ENCODE results near the gene RIPPLY3.

Gene RIPPLY3

DNA sequence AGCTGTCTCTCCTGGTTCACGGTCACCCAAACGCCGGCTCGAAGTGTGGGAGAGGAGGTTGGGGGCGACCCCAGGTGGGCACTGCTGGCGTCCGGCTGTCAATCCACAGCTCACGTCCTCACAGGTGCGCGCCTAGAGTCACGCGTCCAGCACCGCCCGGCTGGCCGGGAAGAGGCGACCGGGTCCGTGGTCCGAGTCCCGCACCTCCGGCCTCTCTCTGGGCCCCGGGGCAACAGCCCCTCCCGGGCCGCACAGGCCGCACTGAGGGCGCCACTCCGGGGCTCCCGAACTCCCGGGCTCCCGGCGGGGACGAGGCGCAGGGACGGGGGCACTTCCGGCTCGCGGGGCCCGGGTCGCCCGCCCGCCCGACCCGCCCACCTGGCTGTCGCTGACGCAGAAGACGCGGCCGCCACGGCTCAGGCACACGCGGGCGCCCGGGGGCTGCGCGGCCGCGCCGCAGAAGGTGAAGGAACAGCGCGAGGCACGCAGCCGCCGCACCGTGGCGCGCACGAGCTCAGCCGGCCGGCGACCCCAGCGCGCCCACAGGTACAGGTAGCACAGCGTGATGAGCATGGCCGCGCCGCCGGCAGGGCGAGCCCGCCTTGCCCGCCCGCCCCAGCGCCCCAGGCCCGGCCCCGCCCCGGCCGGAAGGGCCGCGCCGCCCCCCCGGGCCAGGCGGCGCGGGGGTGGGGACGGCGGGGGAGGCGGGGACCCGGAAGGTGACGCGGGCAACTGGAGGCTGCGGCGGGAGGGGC, 40.3 kb upstream of the RIPPLY3 start, which contains the start of gene HLCS (continued):
- peak; percentile 76 for TF ChIP-seq ZBTB11 (tag by site-specific recombination; conservative IDR thresholded peaks at IDR 0.05; ENCODE audit: low read depth)
- TF ChIP-seq, protein P1, sequence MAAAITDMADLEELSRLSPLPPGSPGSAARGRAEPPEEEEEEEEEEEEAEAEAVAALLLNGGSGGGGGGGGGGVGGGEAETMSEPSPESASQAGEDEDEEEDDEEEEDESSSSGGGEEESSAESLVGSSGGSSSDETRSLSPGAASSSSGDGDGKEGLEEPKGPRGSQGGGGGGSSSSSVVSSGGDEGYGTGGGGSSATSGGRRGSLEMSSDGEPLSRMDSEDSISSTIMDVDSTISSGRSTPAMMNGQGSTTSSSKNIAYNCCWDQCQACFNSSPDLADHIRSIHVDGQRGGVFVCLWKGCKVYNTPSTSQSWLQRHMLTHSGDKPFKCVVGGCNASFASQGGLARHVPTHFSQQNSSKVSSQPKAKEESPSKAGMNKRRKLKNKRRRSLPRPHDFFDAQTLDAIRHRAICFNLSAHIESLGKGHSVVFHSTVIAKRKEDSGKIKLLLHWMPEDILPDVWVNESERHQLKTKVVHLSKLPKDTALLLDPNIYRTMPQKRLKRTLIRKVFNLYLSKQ (tag by site-specific recombination; IDR thresholded peaks at IDR 0.05; ENCODE audit: borderline replicate concordance) = no peak
- TF ChIP-seq ZNF626 (tag by site-specific recombination; IDR thresholded peaks at IDR 0.05) = no peak
- no peak for TF ChIP-seq ZNF521 (tag by site-specific recombination; IDR thresholded peaks at IDR 0.05)
- peak; percentile 60; the same call in 1 of the 2 replicates for TF ChIP-seq KLF16 (tag by site-specific recombination; IDR thresholded peaks at IDR 0.05)
- 0 out of 2 replicates have a peak, but pooled peaks have one; percentile 9 for TF ChIP-seq ZNF394 (tag by site-specific recombination; IDR thresholded peaks at IDR 0.05; ENCODE audit: borderline replicate concordance)
- no peak for TF ChIP-seq ZNF221 (tag by site-specific recombination; IDR thresholded peaks at IDR 0.05; ENCODE audit: borderline replicate concordance)
- peak; percentile 24 for TF ChIP-seq INSM2 (tag by site-specific recombination; IDR thresholded peaks at IDR 0.05)
- TF ChIP-seq ZNF133 (tag by site-specific recombination; IDR thresholded peaks at IDR 0.05) = no peak
- TF ChIP-seq ZNF776 (tag by site-specific recombination; IDR thresholded peaks at IDR 0.05; ENCODE audit: borderline replicate concordance) = no peak
- TF ChIP-seq ZNF555 (tag by site-specific recombination; conservative IDR thresholded peaks at IDR 0.05) = no peak
- TF ChIP-seq ZBTB48 (tag by site-specific recombination; IDR thresholded peaks at IDR 0.05) = no peak
- no peak for TF ChIP-seq ZBTB21 (tag by site-specific recombination; IDR thresholded peaks at IDR 0.05)
- TF ChIP-seq ZFHX2 (tag by site-specific recombination; conservative IDR thresholded peaks at IDR 0.05) = peak; percentile 54
- TF ChIP-seq, protein P2, sequence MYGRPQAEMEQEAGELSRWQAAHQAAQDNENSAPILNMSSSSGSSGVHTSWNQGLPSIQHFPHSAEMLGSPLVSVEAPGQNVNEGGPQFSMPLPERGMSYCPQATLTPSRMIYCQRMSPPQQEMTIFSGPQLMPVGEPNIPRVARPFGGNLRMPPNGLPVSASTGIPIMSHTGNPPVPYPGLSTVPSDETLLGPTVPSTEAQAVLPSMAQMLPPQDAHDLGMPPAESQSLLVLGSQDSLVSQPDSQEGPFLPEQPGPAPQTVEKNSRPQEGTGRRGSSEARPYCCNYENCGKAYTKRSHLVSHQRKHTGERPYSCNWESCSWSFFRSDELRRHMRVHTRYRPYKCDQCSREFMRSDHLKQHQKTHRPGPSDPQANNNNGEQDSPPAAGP (tag by site-specific recombination; IDR thresholded peaks at IDR 0.05) = peak; percentile 66; the same call in 1 of the 2 replicates
- TF ChIP-seq, protein P3, sequence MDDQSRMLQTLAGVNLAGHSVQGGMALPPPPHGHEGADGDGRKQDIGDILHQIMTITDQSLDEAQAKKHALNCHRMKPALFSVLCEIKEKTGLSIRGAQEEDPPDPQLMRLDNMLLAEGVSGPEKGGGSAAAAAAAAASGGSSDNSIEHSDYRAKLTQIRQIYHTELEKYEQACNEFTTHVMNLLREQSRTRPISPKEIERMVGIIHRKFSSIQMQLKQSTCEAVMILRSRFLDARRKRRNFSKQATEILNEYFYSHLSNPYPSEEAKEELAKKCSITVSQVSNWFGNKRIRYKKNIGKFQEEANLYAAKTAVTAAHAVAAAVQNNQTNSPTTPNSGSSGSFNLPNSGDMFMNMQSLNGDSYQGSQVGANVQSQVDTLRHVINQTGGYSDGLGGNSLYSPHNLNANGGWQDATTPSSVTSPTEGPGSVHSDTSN (CRISPR knock-in tag; IDR thresholded peaks at IDR 0.05) = no peak
- no peak for TF ChIP-seq ZNF426 (tag by site-specific recombination; IDR thresholded peaks at IDR 0.05)
- TF ChIP-seq SP7 (tag by site-specific recombination; IDR thresholded peaks at IDR 0.05) = no peak; the same call in none of the 2 replicates
- TF ChIP-seq ZNF510 (tag by site-specific recombination; IDR thresholded peaks at IDR 0.05; ENCODE audit: insufficient replicate concordance) = no peak
- TF ChIP-seq ZNF549 (tag by site-specific recombination; IDR thresholded peaks at IDR 0.05) = no peak
- 0 out of 2 replicates have a peak, but pooled peaks have one; percentile 19 for TF ChIP-seq ZNF629 (tag by site-specific recombination; IDR thresholded peaks at IDR 0.05)

Measured in HEK293 (cell line).